Activated naive CD4-positive, alpha-beta T cell treated with anti-CD3 and anti-CD28 coated beads for 36 hours (primary cell): ENCODE results near the gene BTBD19. TPM values are rescaled to one million over a fixed set of nuclear protein-coding genes. Genes with fewer than 3 reads are reported as not detected.
"Not testable (repeated sequence)": the region's sequence is repeated elsewhere in the genome, so short reads cannot be mapped to it uniquely, and the experiment has no call there.

Experiments used
- CTCF ChIA-PET: fragments of 350-600 bp; sonication (Branson Sonifier 250); formaldehyde crosslinking; loops from one replicate; lab custom pipeline; 2021; ENCODE audit warnings: antibody characterized with exemption; lab: Charles Lee
- DNase-seq: peaks from one replicate; pipeline ENCODE4 v3.0.0-alpha.2; 2020
- H3K27ac Mint-ChIP-seq: one replicate; pipeline ENCODE4 v1.8.0; 2021; ENCODE audit warnings: mild to moderate bottlenecking, mixed read lengths
- H3K27me3 Mint-ChIP-seq: one replicate; pipeline ENCODE4 v1.8.0; 2021; ENCODE audit warnings: low read depth, mixed read lengths
- H3K36me3 Mint-ChIP-seq: one replicate; pipeline ENCODE4 v1.8.0; 2021; ENCODE audit warnings: low read depth, mixed read lengths
- H3K4me1 Mint-ChIP-seq: one replicate; pipeline ENCODE4 v1.8.0; 2021; ENCODE audit warnings: low read depth, mixed read lengths
- H3K4me3 Mint-ChIP-seq: one replicate; pipeline ENCODE4 v1.8.0; 2021; ENCODE audit warnings: mild to moderate bottlenecking, moderate library complexity, mixed read lengths
- H3K9me3 Mint-ChIP-seq: one replicate; pipeline ENCODE4 v1.8.0; 2021; ENCODE audit warnings: mixed read lengths
- intact Hi-C: fragments of 100-400 bp; cut with micrococcal nuclease; formaldehyde crosslinking; loops from one replicate; pipeline ENCODE4 v1.15.1; 2023
- total RNA-seq, 2 experiments: library from RNA; stranded (reverse); gene quantifications; one replicate each; pipeline ENCODE4 v1.2.3, GENCODE V29; 2021

BTBD19 gene
- total RNA-seq, 2 experiments from 2014 or later: 5.9 to 6.7 TPM

DNA sequence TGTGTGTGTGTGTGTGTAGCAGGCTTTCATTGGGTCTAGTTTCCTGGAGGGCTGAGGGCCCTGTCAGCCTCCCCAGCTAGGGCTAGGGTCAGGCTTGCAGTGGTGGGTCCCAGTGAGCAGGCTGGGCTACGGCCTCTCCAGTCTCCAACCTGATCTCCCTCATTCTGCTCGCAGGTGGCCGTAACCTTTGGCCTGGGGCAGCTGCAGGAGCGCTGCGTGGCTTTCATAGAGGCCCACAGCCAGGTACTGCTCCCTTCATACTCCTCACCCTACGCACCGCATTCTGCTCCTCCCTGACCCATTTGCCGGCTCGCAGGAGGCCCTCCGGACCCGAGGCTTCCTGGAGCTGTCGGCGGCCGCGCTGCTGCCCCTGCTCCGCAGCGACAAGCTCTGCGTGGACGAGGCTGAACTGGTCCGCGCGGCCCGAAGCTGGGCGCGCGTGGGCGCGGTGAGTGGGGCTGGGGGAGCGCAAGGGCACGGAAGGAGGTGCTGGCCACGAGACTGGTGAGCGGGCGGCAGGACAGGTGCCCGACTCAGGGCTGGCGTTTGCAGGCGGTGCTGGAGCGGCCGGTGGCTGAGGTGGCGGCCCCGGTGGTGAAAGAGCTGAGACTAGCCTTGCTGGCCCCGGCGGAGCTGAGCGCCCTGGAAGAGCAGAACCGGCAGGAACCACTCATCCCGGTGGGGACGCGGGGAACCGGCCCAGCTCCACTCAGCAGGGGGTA lies 4.7 kb downstream of the BTBD19 start:
- Mint-ChIP-seq H3K4me3 (peak overlapping the region; percentile 34), H3K27me3 (no peaks in the 10 kb centered on the region), H3K9me3 (no peaks in the 10 kb centered on the region), H3K27ac (peak overlapping the region; percentile 100), H3K36me3 (peaks cover 33% of the 10 kb centered on the region), H3K4me1 (peaks cover 64% of the 10 kb centered on the region)
- no peak for DNase-seq
- intact Hi-C loops: no loop called here
- CTCF ChIA-PET: interaction anchor here (0.6 to 3.1 kb wide), 7 partner anchors 13 to 91 kb away, joined by 3 to 12 read pairs (median 3); partner anchors contain the start of genes BEST4, PLK3 and RPS8

DNA sequence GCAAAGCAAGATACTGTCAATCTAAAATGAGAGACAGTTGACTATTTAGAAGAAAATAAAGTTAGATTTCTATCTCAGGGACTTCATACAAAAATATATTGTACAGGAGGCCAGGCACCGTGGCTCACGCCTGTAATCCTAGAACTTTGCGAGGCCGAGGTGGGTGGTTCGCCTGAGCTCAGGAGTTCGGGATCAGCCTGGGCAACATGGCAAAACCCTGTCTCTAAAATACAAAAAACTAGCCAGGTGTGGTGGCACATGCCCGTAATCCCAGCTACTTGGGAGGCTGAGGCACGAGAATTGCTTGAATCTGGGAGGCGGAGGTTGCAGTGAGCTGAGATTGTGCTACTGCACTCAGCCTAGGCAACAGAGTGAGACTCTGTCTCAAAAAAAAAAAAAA lies 7.6 kb downstream of the BTBD19 start:
- Mint-ChIP-seq H3K4me1 (peaks cover 54% of the 10 kb centered on the region), H3K27ac (peak overlapping the region; percentile 91), H3K36me3 (peaks cover 25% of the 10 kb centered on the region)
- CTCF ChIA-PET: interaction anchor here (0.8 to 1.3 kb wide), 2 partner anchors 23 to 28 kb away, joined by 3 to 5 read pairs; partner anchors contain the start of gene BEST4
- H3K27me3 Mint-ChIP-seq, H3K9me3 Mint-ChIP-seq, H3K4me3 Mint-ChIP-seq, DNase-seq, intact Hi-C loops: not testable (repeated sequence)

DNA sequence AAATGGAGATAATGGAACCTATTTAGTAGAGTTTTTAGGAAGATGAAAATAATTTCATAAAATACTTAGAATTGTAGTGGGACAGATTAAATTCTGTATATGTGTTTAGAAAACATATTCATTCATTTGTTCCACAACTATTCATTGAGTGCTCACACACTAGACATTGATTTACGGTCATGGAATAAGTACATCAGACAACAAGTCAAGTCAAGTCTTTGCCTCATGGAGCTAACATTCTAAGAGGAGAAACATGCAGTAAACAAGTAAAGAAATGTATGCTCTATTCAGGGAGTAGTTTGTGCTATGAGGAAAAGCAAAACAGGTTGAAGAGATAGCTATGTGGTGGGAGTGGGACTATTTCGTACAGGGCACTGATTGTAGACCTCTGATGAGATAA lies 9.0 kb downstream of the BTBD19 start:
- CTCF ChIA-PET: interaction anchor here (0.7 to 6.7 kb wide), 4 partner anchors 8 to 96 kb away, joined by 3 to 41 read pairs (median 4); partner anchors contain the start of genes BTBD19 and PLK3
- H3K9me3 Mint-ChIP-seq: no peaks in the 10 kb centered on the region
- intact Hi-C loops: no loop called here
- H3K27me3 Mint-ChIP-seq: no peaks in the 10 kb centered on the region
- DNase-seq: no peak
- H3K4me3 Mint-ChIP-seq: no peak overlapping the region
- H3K4me1 Mint-ChIP-seq: peaks cover 45% of the 10 kb centered on the region
- peak overlapping the region; percentile 22 for H3K27ac Mint-ChIP-seq
- H3K36me3 Mint-ChIP-seq: peaks cover 16% of the 10 kb centered on the region

DNA sequence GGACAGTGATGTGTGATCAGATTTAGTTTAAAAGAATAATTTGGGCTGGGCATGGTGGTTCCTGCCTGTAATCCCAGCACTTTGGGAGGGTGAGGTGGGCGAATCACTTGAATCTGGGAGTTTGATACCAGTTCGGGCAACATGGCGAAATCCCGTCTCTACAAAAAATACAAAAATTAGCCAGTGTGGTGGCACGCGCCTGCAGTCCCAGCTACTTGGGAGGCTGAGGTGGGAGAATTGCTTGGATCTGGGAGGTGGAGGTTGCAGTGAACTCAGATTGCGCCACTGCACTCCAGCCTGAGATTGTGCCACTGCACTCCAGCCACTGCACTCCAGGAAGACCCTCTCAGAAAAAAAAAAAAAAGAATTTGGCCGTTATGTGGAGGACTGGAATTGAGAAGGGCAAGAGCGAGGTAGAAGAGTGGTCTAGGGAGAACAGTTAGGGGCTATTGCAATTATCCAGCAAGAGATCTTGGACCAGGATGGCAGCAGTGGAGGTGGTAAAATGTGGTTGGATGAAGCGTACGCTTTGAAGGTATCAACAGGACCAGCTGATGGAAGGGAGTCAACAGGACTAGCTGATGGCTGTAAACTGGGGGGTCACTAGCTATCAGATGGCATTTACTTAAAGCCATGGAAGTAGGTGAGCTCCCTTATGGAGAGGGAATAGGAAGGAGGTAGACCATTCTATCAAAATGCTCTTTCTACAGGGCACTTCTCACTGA lies 9.6 kb downstream of the BTBD19 start:
- Mint-ChIP-seq H3K9me3 (no peaks in the 10 kb centered on the region), H3K4me1 (peaks cover 43% of the 10 kb centered on the region), H3K4me3 (peak overlapping the region; percentile 11), H3K27ac (peak overlapping the region; percentile 2), H3K36me3 (peaks cover 16% of the 10 kb centered on the region), H3K27me3 (no peaks in the 10 kb centered on the region)
- DNase-seq: no peak
- intact Hi-C loops: loop anchor here (2.0 kb wide), 1 partner anchor 17 kb away; the partner anchor contains the start of gene PLK3
- CTCF ChIA-PET: interaction anchor here (0.7 to 6.7 kb wide), 7 partner anchors 9 to 97 kb away, joined by 3 to 41 read pairs (median 4); partner anchors contain the start of genes BTBD19, PLK3 and RNU5D-1

DNA sequence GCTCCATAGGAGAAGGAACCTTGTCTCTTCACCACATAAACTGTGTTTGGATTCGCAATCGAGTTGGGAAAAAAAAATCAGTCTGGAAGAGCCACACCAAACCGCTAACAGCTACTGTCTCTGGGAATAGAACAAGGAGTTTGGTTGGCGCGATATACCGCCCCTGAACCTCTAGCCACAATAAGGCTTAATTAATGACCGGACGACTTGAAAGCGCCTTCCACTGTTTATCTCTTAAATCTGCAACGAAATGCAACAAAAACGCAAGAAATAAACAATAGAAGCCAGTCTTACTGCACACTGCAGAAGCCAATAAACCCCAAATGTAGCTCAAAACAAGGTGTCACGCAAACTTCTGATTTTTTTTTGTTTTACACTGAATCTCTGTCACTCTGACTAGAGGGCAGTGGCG lies 10.9 kb downstream of the BTBD19 start:
- intact Hi-C loops: loop anchor here (1.0 to 2.0 kb wide), 4 partner anchors 10 to 98 kb away; partner anchors contain the start of genes PLK3 and RNU5D-1
- H3K4me1 Mint-ChIP-seq: peaks cover 38% of the 10 kb centered on the region
- peak overlapping the region; percentile 88 for H3K4me3 Mint-ChIP-seq
- H3K36me3 Mint-ChIP-seq: peaks cover 12% of the 10 kb centered on the region
- CTCF ChIA-PET: interaction anchor here (0.6 to 6.7 kb wide), 13 partner anchors 10 to 867 kb away, joined by 3 to 41 read pairs (median 4); partner anchors contain the start of genes BTBD19, DYNLT4, GPBP1L1 and PLK3
- no peaks in the 10 kb centered on the region for H3K27me3 Mint-ChIP-seq
- H3K27ac Mint-ChIP-seq: peak overlapping the region; percentile 99
- DNase-seq: no peak
- H3K9me3 Mint-ChIP-seq: no peaks in the 10 kb centered on the region

DNA sequence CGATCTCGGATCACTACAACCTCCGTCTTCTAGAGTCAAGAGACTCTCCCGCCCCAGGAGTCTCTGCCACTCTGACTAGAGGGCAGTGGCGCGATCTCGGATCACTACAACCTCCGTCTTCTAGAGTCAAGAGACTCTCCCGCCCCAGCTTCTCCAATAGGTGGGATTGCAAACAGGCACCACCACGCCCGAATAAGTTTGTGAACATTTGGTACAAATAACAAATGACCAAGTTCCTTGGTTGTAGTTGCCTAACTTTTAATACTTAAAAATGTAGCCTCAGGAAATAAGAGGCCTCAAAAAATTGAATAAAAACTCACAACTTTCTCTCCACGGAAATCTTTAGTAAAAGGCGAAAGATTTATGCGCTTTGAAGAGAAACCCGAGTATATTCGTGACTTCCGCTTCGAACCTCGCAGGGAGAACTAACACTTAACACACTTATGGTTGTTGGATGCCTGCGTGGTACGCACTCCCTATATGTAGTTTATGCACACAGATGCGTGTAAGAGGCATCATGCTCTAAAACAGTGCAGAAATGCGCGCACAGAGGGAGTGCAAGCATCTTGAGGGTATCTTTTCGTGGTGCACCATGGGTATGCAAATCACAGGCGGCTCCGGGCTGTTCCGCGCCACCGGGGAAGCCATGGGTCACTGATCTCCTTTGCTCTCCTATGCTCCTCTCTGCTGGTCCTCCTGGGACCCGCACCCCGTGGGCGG lies 11.4 kb downstream of the BTBD19 start:
- H3K27me3 Mint-ChIP-seq: no peaks in the 10 kb centered on the region
- intact Hi-C loops: loop anchor here (1.0 to 2.0 kb wide), 5 partner anchors 10 to 98 kb away; partner anchors contain the start of genes PLK3 and RNU5D-1
- peak overlapping the region; percentile 88 for H3K4me3 Mint-ChIP-seq
- peak overlapping the region; percentile 99 for H3K27ac Mint-ChIP-seq
- H3K4me1 Mint-ChIP-seq: peaks cover 34% of the 10 kb centered on the region
- CTCF ChIA-PET: interaction anchor here (0.6 to 6.7 kb wide), 15 partner anchors 11 to 867 kb away, joined by 3 to 41 read pairs (median 4); partner anchors contain the start of genes BTBD19, DYNLT4, GPBP1L1 and PLK3
- H3K36me3 Mint-ChIP-seq: peaks cover 10% of the 10 kb centered on the region
- peak; percentile 86 for DNase-seq
- no peaks in the 10 kb centered on the region for H3K9me3 Mint-ChIP-seq

DNA sequence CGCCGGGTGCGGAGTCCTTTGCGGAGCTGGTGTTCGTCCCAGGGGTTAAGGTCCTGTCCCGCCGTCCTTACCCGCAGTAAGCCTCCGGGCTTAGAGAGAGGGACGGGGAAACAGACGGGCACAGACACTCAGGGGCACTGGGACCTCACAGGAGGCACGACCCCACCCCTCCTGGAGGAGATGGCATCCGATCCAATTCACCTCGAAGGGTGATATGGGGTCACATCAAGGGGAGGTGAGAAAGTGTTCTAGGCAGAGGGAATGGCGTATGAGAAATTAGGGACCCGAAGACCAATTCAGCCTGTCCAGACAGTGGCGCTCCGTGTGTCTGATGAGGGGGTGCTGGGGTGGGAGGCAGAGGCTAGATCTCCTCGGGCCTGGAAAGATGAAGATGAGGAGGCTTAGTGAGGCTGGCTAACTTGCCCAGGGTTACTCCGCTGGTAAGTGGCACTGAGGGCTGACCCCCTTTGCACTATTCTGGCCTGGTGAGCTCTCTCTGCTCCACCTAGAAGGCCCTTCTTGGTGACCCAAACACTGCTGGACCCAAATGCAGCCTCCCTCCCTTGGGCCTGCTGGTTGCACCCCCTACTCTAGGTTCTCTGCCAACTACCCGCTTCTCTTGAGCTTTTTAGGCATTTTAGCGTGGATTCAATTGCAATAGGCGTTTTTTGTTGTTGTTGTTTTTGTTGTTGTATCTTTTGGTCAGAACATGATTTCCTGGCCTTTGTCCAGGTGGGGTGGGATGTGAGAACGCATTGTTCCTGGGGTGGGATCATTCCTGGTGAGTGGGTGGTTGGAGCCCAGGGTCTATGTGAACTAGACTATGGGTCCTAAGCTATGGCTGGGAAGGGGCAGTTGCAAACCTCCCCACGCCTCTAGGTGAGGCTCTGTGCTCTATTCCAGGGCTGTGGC lies 12.3 kb downstream of the BTBD19 start:
- peaks cover 4% of the 10 kb centered on the region for H3K36me3 Mint-ChIP-seq
- H3K27ac Mint-ChIP-seq: peak overlapping the region; percentile 99
- CTCF ChIA-PET: interaction anchor here (0.7 to 6.7 kb wide), 7 partner anchors 12 to 480 kb away, joined by 3 to 41 read pairs (median 4); partner anchors contain the start of genes BTBD19, PLK3 and RNU5D-1
- H3K4me3 Mint-ChIP-seq: peak overlapping the region; percentile 88
- intact Hi-C loops: loop anchor here (1.0 kb wide), 1 partner anchor 34 kb away; no protein-coding TSS in a partner anchor
- no peak for DNase-seq
- H3K9me3 Mint-ChIP-seq: no peaks in the 10 kb centered on the region
- H3K27me3 Mint-ChIP-seq: no peaks in the 10 kb centered on the region
- H3K4me1 Mint-ChIP-seq: peaks cover 28% of the 10 kb centered on the region

DNA sequence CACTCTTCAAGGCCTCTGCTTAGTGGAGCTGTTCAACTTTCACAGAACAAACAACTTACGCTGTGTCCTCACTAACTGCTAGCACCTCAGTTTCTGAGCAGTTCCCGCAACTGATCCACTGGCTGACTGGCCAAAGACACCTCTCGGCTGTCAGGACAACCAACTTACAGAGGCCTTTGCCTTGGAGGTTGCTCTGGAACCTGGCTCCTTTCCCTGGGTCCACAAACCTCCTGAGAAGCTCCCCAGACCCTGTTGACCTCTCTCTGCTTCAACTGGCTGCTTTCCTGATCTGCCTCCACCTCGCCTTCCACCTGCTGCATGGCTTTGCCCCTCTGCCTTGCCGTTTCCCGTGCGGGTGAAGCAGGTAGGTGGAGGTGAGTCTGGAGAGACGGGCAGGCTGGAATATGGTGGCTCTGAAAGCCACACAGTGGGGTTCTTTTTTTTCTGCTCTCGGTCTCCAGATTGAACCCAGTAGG lies 13.0 kb downstream of the BTBD19 start:
- Mint-ChIP-seq H3K27ac (peak overlapping the region; percentile 99), H3K4me3 (peak overlapping the region; percentile 88), H3K36me3 (no peaks in the 10 kb centered on the region), H3K27me3 (no peaks in the 10 kb centered on the region), H3K9me3 (no peaks in the 10 kb centered on the region), H3K4me1 (peaks cover 28% of the 10 kb centered on the region)
- CTCF ChIA-PET: interaction anchor here (0.7 to 6.7 kb wide), 7 partner anchors 12 to 479 kb away, joined by 3 to 41 read pairs (median 6); partner anchors contain the start of genes BTBD19, PLK3 and RNU5D-1
- intact Hi-C loops: no loop called here
- no peak for DNase-seq

DNA sequence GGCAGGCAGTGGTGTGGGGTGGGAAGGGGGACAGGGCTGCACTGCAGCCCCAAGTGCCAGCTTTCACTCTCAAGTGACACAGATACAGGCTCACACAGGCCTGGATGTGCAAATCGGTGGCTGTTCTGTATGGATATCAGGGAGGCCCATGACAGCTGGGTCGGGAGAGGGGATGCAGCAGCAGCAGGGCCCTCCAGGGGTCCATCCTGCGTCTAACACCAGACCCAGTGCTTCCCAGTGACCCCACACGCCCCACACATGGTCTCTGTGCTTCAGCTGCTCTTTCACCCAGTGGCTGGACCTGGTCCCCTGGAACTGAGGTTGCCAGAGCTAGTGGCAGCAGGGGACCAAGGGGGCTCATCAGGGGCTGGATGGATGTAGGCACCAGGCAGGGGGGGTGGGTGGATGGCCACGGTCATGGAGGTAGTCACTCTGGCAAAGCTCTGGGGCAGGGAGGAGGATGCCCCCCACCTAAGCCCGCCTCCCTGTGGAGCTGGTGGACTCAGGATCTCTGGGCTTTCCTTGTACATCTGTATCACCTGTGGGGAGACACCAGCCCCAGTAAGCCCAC lies 13.9 kb downstream of the BTBD19 start:
- intact Hi-C loops: no loop called here
- H3K27me3 Mint-ChIP-seq: no peaks in the 10 kb centered on the region

DNA sequence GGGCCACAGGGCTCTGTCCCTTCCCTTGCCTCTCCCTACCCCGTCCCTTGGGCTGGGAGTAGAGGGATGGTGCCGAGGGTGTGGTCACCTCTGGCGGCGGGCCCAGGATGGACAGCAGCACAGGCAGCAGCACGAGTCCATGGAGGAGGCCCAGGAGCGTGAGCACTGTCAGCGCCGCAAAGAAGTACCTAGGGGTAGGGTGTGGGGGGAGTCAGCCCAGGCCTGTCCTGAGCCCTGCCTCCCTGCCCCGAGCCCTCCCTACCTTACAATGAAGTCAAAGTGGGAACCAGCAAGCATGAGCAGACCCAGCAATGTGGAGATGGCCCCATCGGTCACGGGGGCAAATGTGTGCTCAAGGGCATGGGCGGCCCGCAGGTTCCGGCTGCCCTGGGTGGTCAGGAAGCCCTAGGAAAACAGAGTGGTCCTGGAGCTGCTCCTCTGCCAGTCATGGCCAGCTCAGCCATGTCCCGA lies 14.7 kb downstream of the BTBD19 start:
- peaks cover 23% of the 10 kb centered on the region for H3K4me1 Mint-ChIP-seq
- H3K9me3 Mint-ChIP-seq: no peaks in the 10 kb centered on the region
- CTCF ChIA-PET: interaction anchor here (0.6 to 6.7 kb wide), 5 partner anchors 13 to 106 kb away, joined by 3 to 41 read pairs (median 4); partner anchors contain the start of genes PLK3 and RPS8
- no peak for DNase-seq
- no peaks in the 10 kb centered on the region for H3K27me3 Mint-ChIP-seq
- H3K36me3 Mint-ChIP-seq: no peaks in the 10 kb centered on the region
- H3K4me3 Mint-ChIP-seq: no peak overlapping the region
- no peak overlapping the region for H3K27ac Mint-ChIP-seq
- intact Hi-C loops: no loop called here

More for the DNA sequence above, 13.9 kb downstream of the BTBD19 start:
- Mint-ChIP-seq H3K9me3 (no peaks in the 10 kb centered on the region), H3K4me1 (peaks cover 28% of the 10 kb centered on the region), H3K4me3 (no peak overlapping the region), H3K36me3 (no peaks in the 10 kb centered on the region), H3K27ac (no peak overlapping the region)
- no peak for DNase-seq
- CTCF ChIA-PET: interaction anchor here (0.7 to 6.7 kb wide), 6 partner anchors 14 to 192 kb away, joined by 3 to 41 read pairs (median 5); partner anchors contain the start of genes PLK3, RNU5D-1 and RPS8
